HG03139 (cell line): Measurements from ENCODE around the gene PODXL.
"Not testable (repeated sequence)": the region's sequence is repeated elsewhere in the genome, so short reads cannot be mapped to it uniquely, and the experiment has no call there.

Source experiments
- ATAC-seq: cut with Tn5 transposase; IDR thresholded peaks from one replicate; pipeline ENCODE4 v1.9.1; 2021; ENCODE audit not compliant: unreplicated experiment

The PODXL gene

DNA sequence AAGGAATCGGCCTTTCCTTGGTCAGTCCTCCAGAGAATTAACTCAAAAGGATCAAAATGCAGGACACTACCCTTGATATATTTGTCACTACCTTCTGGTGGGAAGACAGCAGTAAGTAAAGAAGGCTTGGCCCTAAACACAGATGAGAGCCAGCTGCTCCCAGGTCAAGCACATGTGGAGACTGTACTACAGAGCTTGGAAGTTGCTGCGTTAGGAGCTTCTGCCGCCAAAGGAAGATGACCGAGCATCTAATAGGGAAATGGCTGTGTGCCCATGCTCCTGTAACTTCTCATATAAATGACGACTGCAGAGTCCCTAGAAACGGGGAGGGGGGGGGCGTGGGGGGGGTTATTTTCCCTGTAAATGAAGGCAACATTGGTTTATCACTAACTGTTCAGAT is 59.0 kb downstream of the PODXL start:
- ATAC-seq = no peak

DNA sequence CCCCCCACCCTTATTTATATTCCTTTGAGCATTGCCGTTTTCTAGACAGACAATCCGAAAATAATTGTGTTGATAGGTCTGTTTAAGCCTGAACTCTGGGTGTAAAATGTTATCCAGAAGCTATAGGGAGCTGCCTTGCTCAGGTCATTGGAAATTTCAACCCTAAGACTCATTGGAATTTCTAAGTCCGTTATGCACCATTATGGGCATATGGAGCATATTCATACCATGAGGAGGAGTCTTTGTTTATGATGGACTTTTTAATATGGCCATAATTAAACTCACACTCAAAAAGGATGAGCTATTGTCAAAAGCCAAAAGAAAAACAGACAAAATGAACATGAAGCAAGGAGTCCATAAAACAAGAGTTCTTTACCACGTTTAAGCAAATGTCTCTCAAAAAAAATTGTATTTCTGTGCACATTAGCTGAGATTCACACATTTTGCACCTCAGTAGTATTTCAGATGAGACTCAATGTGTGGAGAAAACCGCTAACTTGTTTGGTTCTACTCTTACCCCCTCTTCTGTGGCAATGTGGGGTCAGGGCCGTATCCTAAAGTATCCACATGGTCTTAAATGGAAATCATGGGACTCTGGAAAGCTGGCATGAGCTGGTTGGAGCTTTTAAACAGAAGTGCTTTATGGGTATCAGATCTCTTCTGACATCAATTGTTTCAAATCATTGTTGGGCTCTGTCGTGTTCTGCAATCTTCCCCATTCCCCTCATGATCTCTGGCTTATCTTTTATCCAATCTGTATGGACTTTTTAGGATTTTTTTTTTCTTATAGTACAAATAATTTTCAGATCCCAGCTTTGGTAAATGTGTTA is 60.5 kb downstream of the PODXL start:
- ATAC-seq = no peak

DNA sequence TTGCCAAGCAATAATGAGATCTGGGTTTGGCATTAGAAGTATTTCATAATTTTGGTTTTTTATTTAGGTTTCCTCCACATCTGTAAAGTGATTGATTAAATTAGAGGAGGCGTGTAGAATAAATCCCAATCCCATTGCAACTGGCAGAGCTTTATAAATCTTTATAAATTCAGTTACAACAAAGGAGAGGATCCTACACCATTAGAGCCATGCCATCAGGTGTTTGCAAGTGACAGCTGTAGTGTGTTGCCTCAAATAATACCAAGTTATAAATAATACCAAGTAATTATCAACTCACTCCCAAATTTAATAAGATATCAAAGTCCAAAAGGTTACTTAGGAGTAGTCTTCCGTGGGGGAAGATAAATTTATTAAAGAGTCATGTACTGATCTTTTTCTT is 62.2 kb downstream of the PODXL start:
- ATAC-seq = no peak

DNA sequence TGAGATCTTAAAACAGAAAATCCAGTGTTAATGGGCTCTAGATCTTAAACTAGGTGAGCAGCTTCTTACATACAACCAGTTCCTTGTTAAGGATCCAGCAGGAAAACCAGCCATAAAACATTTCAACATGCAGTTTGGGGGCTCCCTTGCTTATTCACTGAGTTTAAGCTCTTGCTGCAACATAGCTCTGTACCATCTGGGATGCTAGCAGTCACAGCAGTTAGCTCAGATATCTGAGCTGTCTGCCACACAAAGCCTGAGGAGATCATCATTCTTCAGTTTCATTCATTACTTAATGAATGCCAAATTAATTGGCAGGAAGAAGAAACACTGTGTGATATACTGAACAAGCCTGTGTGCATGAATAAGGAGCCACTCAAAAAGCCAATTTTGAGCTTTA is 62.8 kb downstream of the PODXL start:
- ATAC-seq = no peak

DNA sequence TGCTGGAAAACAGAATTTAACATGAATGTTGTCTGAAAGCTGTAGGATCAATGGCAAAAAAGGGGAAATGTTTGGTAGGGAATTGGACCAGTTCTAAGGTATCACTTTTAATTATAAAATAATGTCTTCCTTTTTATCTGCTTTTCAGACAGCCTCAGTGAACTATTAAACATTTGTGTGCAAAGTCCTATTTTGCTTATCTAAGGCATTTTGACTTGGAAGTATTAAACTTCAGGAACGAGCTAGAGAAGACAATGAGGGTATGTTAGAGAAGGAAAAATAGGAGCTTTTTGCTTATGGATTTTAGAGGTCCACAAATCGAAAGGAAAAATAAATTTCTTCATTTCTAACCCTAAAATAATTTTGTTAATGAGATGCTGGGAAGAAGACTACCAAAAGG is 63.3 kb downstream of the PODXL start:
- no peak for ATAC-seq

DNA sequence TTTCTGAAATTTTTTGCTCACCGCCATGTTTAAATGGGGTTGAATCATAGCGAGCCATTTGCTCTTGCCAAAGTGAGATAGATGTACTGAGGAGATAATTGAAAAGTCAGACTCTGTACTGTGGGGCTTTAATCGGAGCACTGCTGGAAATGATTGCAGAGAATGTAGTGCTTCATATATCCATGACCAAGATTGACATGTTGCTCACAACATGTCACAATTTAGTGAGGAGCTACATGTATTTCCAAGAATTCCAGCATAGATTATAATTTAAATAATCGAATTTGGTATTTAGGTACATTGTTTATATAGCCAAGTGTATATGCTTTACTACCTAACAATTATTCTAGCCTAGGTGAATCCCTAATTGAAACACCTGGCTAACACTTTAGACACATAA is 66.5 kb downstream of the PODXL start:
- no peak for ATAC-seq

DNA sequence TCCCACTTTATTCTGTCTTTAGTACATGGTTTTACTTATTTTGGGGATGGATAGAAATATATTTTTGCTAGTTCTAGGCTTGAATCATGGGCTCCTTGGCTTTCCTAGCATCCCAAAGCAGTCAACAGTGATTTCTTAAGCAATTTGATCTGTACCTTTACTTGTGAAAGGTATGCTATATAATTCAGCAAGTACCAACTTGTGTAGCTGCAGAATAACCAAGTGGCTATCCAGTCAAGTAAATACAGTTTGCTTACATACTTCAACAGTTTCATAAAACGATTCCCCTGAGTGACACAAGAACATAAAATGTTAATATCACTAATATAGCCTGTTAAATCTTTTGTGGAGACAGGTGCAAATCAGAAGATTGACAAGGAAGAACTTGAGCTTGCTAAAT is 67.2 kb downstream of the PODXL start:
- no peak for ATAC-seq

DNA sequence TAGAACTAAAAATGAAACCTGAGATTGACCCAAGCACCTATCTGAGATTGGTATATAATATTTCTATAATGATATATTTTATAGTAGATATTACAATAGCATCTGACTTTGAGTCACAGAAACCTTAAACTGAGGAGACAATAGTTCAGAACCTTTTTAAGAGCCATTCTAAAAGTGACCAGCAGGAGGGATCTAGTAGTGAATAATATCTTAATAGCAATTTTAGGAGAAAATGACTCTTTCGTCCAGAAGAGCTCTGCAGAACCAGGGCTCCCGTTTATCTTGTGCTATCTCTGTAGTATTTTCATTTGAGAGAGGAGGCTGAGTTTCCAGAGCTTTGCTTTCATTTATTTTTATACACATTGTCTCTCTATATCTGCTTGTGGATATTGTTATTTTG is 68.1 kb downstream of the PODXL start:
- ATAC-seq = no peak

DNA sequence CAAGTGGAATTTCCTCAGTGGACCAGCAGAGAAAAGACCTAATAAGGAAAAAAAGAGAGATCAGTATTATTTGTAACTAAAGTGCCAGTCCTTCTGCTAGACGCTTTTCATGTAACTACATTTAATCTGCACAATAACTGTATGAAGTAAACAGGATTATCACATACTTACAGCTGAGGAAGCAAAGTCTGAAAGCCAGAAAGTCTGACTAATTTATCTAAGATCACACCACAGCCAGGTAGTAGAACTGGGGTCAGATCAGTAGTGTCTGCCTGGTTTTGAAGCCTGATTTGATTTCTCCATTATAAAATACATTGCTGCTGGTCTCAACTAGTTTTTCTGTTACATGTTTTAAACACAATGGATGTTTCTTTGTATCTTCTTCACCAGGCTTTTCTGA is 69.2 kb downstream of the PODXL start:
- no peak for ATAC-seq

DNA sequence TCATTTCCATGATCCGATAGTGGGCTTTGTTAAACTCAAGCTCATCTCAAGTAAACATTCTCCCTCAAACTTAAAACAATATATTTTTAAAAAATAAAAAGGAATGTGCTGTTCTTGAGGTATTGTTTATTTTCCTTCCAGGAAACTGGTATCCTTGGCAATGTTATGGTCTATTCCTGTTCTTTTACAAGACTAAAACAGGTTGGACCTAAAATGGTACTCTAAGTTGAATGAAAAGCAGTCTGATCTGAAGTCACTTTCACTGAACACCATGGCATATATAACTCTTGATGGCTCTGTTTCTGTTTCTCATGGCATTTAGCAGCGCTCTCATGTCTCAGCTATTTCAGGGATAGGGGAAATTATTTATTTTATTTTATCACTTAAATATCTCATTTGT is 70.1 kb downstream of the PODXL start:
- no peak for ATAC-seq

DNA sequence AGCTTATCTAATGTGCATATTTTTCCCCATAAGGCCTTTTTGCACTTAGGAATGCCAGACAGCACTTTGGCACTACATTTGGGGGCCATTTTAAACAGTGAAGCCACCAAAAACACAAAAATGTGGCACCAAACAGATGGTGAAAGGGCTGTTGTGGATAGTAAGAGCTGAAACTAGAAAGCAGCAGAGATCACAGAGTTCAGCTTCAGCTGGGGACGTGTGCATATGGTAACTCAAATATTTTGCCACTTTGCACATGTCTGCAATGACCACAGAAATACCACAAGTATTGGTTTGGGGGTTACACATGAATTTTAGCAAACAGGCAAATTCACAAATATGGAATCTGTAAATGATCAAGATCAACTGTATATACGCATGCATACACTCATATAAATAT is 72.8 kb downstream of the PODXL start:
- no peak for ATAC-seq

DNA sequence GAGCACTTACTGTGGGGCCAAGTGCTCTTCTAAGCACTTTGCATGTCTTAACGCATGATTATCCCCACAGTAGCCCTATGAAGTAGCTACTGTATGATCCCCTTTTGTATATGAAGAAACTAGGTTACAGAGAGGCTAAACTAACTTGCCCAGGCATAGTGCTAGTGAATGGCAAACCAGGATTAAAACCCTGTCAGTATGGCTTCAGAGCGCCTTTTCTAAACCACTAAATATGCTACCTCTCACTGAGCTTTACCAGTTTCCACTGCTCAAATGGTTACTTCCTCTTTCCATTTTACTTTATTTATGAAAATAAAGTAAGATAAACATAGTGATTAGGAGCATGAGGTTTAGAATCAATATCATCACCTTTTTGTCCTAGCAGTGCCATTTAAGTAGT is 73.6 kb downstream of the PODXL start:
- ATAC-seq = peak; percentile 56

DNA sequence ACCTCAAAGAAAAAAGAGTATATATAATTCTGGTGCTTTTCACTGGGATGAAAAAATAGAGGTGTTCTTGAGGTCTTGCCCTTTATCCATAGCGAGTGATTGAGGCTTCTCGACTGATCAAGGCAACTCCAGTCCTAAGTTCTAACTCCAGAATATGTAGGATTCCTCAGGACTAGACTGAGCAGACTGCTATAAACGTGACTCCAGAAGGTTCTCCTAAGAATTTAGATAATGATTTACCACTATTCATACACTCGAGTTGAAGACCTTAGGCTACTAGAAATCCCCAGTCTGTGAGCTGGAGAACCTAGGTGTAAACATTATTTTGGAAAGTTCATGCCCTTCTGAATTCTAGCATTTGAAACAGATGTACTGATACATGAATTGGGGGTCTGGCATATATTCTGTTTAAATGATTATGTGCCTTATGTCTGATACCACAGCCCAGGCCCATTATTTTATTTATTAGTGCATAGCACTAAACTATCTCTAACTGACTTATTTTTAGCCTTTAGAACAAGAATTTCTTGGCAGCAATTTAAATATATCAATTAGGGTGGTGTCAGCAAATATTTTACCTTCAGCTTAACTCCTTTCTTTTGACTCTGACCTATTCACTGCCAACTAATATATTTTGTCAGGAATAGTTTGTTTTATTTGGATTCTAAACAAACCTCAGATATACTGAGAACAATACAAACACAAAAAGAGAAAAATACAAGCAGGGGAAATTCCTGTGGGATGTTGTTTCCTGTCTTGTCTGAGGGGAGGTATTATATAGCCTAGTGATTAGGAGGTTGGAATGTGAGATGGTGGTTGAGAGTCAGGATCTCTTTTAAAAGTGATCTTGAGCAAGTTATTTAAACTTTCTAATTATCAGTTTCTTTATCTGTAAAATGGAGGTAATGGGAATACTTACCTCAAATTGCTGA is 75.8 kb downstream of the PODXL start:
- ATAC-seq = no peak

DNA sequence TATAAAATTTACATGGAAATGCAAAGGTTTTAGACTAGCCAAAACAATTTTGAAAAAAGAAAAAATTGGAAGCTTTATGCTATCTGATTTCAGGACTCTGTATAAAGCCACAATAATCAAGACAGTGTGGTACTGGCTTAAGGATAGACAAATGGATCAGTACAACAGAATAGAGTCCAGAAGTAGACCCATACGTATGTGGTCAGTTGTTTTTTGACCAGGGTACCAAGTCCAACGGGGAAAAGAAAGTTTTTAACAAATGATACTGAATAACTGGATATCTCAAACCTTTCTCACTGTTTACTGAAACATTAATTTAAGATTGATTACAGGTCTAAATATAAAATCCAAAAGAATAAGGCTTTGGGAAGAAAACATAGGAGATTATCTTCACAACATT is 79.7 kb downstream of the PODXL start:
- no peak for ATAC-seq

DNA sequence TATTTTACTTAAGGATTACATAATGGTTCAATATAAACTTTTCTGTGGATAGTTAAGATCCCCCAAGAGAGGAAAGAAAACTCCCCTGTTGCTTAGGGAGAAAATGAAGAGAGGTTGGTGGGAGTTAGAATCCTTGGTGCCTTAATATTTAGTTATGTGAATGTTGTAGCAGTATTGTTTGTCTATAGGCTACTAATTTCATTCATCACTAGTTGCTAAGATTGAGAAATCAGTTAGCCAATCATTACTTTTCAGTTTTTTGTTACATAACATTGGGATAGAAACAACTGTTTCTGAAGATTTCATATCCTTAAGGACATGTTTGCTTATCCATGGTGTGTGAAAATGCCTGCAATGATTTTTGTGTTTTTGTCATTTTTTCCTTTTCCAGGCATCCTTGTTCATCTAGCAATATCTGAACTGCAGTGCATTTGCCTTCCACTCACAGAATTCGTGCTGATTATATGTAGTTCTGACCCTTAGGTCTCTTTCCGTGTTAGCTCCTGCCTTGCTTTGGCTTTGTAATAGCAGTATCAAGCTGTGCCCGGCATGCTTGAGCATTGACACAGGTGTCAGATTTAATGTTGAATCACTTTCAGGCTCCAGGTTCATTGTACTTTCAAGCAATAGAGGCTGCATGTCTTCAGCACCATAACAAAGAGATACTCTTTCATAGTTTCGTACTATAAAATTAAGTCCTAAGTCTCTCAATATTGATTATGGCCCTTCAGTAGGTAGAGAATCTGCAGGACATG is 85.0 kb downstream of the PODXL start:
- no peak for ATAC-seq

DNA sequence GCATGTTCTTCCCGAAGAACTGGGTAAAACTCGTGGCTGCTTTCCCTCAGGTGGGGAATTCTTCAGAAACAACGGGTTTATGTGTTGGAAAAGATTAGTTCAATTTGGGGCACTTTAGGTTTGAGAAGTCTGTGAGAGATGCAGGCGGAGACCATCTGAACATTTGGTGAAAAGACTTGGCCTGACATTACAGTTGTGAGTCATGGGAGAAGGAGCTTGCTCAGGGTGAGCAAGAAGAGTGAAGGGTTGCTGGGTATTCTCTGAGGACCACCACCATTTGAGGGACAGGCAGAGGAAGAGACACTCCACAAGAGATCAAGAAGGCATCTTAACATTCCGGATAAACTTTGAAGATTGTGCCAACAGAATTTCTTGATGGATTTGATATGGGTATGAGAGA is 88.6 kb downstream of the PODXL start:
- ATAC-seq = no peak

DNA sequence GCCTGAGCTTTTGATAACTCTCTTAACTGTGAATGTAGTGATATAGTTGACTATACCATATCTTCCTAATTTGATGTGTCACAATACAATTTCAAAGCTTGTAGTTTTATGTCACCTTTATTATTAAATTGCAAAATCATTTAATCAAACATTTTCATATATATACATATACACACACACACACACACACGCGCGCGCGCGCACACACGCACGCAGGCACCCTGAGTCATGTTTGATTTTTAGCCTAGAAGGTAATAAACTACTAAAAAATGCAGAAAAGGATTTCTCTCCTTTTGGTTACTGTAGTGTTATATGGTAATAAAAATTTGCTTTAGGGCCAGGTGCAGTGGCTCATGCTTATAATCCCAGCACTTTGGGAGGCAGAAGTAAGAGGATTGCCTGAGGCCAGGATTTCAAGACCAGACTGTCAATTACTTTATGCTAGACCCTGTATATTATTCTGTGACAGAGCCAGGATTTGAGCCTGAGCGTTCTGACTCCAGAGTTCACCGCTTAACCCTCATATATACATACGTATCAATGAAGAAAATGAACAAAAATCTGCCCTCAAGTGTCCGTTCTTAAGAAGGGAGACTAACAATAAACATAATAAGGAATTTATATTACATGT is 89.6 kb downstream of the PODXL start:
- ATAC-seq = no peak

DNA sequence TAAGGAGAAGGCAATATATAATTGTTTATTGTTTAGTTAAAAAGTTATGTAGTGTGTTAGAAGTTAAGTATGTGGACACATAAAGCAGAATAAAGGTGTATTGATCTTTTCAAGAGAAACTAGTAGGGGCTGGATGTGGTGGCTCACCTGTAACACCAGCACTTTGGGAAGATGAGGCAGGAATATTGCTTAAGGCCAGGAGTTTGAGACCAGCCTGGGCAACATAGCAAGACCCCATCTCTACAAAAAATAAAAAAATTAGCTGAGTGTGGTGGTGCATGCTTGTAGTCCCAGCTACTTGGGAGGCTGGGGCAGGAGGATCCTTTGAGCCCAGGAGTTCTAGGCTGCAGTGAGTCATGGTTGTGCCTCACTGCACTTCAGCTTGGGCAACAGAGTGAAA is 93.7 kb downstream of the PODXL start:
- ATAC-seq = not testable (repeated sequence)

DNA sequence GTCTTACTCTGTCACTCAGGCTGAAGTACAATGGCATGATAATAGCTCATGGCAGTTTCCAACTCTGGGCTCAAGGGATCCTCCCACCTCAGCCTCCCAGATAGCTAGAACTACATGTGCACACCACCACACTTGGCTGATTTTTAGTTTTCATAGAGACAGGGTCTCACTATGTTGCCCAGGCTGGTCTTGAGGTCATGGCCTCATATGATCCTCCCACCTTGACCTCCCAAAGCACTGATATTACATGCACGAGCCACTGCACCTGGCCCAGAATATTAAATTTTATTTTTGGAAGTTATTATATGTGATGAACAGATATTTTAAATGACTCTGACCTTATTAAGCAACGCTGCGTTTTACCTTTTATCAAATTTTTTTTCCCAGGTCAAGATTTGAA is 94.4 kb downstream of the PODXL start:
- no peak for ATAC-seq

DNA sequence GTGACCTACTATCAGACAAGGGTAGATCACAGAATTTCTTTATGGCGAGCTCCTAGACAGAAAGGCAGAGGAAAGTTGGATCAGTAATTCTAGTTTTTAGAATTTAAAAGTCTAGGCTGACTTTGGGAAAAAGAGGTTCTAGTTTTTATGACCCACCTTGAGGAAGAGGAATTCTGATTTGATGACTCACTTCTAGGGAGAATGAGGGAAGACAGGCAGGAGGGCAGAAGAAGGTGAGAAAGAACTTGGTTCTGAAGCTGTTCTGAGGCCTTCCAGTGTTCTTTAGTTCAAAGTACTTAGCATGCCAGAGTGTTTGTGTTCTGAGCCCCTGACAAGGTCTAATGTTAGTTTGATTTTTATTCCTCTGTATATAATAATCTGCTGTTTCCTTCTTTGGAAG is 97.2 kb downstream of the PODXL start:
- no peak for ATAC-seq

DNA sequence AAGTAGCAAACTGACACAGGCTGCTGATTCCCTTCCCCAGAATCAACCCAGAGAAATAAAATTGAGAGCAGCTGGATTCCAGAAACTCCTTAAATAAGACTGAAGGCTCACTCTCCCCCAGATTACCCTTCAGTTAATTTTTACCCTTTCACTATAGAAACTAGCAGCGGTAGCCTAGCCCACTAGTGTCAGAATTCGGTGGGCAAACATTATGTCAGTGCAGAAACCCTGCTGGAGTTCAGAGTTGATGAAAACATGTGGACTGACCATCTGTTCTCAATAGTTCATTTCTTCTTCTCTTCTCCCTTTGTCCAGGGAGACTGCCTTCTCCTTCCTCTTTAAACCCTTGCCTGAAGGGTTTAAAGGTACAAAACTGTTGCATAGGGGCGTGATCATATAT is 100.1 kb downstream of the PODXL start:
- ATAC-seq = no peak
